HG03039 (cell line): Measurements from ENCODE around the gene MYO5B.
"Not testable (repeated sequence)": the region's sequence is repeated elsewhere in the genome, so short reads cannot be mapped to it uniquely, and the experiment has no call there.

Experiments used
- ATAC-seq: cut with Tn5 transposase; IDR thresholded peaks from one replicate; pipeline ENCODE4 v1.9.1; 2021; ENCODE audit warnings: mild to moderate bottlenecking, moderate library complexity; ENCODE audit not compliant: unreplicated experiment

MYO5B gene

GRCh38 chr18:49843778-49844625, 350.9 kb downstream of the MYO5B start:
- no peak for ATAC-seq

- no peak for ATAC-seq
Measured at GRCh38 chr18:49843131-49843530, 351.8 kb downstream of the MYO5B start.

GRCh38 chr18:49842656-49843055, 352.3 kb downstream of the MYO5B start:
- no peak for ATAC-seq

- ATAC-seq = no peak
Measured at GRCh38 chr18:49841236-49842217, 353.4 kb downstream of the MYO5B start.

- no peak for ATAC-seq
Measured at GRCh38 chr18:49839012-49839411, 355.9 kb downstream of the MYO5B start.

- no peak for ATAC-seq
Measured at GRCh38 chr18:49838381-49838780, 356.6 kb downstream of the MYO5B start.

GRCh38 chr18:49837889-49838288, 357.1 kb downstream of the MYO5B start:
- ATAC-seq = no peak

GRCh38 chr18:49837316-49837835, 357.6 kb downstream of the MYO5B start:
- ATAC-seq = not testable (repeated sequence)

GRCh38 chr18:49835405-49835804, 359.5 kb downstream of the MYO5B start:
- no peak for ATAC-seq

GRCh38 chr18:49834258-49834657, 360.7 kb downstream of the MYO5B start:
- ATAC-seq = no peak

- ATAC-seq = no peak
Measured at GRCh38 chr18:49833814-49834213, 361.1 kb downstream of the MYO5B start.

GRCh38 chr18:49832221-49832647, 362.7 kb downstream of the MYO5B start:
- ATAC-seq = no peak

- no peak for ATAC-seq
Measured at GRCh38 chr18:49827996-49828395, 367.0 kb downstream of the MYO5B start.

- ATAC-seq = no peak
Measured at GRCh38 chr18:49819823-49820671, 374.9 kb downstream of the MYO5B start.

- no peak for ATAC-seq
Measured at GRCh38 chr18:49819071-49819662, 375.8 kb downstream of the MYO5B start.

- ATAC-seq = no peak
Measured at GRCh38 chr18:49817947-49818346, 377.0 kb downstream of the MYO5B start.

GRCh38 chr18:49815927-49816326, 379.0 kb downstream of the MYO5B start:
- ATAC-seq = no peak

- peak; percentile 21 for ATAC-seq
Measured at GRCh38 chr18:49814147-49814499, 380.8 kb downstream of the MYO5B start.

- ATAC-seq = peak; percentile 89
Measured at GRCh38 chr18:49813319-49814146, 381.4 kb downstream of the MYO5B start, which contains the start of gene ACAA2. ACAA2 (minus strand) TSS chr18:49813533; CDS start chr18:49813484, 49 bp downstream.
